ENCODE results near the gene MADCAM1. TPM values are rescaled to one million over a fixed set of nuclear protein-coding genes. Genes with fewer than 3 reads are reported as not detected.

The MADCAM1 gene
- total and polyA plus RNA-seq, 10 of the 15 experiments (the other 5 are each of a cell fraction or from before 2014, with no cell fraction given), result 0.06 to 0.32 (median 0.31) TPM; not detected in 5

GRCh38 chr19:511101-511851, 15.0 kb downstream of the MADCAM1 start (continued):
- no peak for TF ChIP-seq MEF2A (IDR thresholded peaks at IDR 0.05; ENCODE audit: insufficient read depth, low read depth, low read length)
- TF ChIP-seq SMAD1 (IDR thresholded peaks at IDR 0.05; ENCODE audit: low read depth, partially characterized antibody), result no peak
- TF ChIP-seq, protein P1, sequence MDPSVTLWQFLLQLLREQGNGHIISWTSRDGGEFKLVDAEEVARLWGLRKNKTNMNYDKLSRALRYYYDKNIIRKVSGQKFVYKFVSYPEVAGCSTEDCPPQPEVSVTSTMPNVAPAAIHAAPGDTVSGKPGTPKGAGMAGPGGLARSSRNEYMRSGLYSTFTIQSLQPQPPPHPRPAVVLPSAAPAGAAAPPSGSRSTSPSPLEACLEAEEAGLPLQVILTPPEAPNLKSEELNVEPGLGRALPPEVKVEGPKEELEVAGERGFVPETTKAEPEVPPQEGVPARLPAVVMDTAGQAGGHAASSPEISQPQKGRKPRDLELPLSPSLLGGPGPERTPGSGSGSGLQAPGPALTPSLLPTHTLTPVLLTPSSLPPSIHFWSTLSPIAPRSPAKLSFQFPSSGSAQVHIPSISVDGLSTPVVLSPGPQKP (IDR thresholded peaks at IDR 0.05; ENCODE audit: low read depth, low read length), result no peak
- TF ChIP-seq PAX5 (IDR thresholded peaks at IDR 0.05; ENCODE audit: borderline replicate concordance, low read depth, low read length), result no peak
- TF ChIP-seq FOXM1 (IDR thresholded peaks at IDR 0.05; ENCODE audit: low read depth, low read length), result no peak
- no peak for TF ChIP-seq CEBPB (IDR thresholded peaks at IDR 0.05; ENCODE audit: borderline replicate concordance in 1 of 2, low read depth in 2 of 2, low read length in 2 of 2)
- TF ChIP-seq ZNF622 (IDR thresholded peaks at IDR 0.05), result no peak
- TF ChIP-seq HSF1 (IDR thresholded peaks at IDR 0.05; ENCODE audit: low read depth, low read length), result no peak
- TF ChIP-seq, protein P2, sequence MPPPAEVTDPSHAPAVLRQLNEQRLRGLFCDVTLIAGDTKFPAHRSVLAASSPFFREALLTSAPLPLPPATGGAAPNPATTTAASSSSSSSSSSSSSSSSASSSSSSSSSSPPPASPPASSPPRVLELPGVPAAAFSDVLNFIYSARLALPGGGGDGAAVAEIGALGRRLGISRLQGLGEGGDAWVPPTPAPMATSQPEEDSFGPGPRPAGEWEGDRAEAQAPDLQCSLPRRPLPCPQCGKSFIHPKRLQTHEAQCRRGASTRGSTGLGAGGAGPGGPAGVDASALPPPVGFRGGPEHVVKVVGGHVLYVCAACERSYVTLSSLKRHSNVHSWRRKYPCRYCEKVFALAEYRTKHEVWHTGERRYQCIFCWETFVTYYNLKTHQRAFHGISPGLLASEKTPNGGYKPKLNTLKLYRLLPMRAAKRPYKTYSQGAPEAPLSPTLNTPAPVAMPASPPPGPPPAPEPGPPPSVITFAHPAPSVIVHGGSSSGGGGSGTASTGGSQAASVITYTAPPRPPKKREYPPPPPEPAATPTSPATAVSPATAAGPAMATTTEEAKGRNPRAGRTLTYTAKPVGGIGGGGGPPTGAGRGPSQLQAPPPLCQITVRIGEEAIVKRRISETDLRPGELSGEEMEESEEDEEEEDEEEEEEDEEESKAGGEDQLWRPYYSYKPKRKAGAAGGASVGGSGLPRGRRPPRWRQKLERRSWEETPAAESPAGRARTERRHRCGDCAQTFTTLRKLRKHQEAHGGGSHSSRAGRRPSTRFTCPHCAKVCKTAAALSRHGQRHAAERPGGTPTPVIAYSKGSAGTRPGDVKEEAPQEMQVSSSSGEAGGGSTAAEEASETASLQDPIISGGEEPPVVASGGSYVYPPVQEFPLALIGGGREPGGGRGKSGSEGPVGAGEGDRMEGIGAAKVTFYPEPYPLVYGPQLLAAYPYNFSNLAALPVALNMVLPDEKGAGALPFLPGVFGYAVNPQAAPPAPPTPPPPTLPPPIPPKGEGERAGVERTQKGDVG (CRISPR knock-in tag; IDR thresholded peaks at IDR 0.05), result no peak
- TF ChIP-seq, protein P3, sequence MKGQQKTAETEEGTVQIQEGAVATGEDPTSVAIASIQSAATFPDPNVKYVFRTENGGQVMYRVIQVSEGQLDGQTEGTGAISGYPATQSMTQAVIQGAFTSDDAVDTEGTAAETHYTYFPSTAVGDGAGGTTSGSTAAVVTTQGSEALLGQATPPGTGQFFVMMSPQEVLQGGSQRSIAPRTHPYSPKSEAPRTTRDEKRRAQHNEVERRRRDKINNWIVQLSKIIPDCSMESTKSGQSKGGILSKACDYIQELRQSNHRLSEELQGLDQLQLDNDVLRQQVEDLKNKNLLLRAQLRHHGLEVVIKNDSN (IDR thresholded peaks at IDR 0.05; ENCODE audit: borderline replicate concordance, extremely low read length, insufficient read depth, low read depth, low read length), result no peak
- no peak for TF ChIP-seq CEBPZ (IDR thresholded peaks at IDR 0.05; ENCODE audit: low read depth, low read length)
- TF ChIP-seq MYB (IDR thresholded peaks at IDR 0.05; ENCODE audit: borderline replicate concordance, low read depth, low read length), result no peak
- TF ChIP-seq ASH2L (IDR thresholded peaks at IDR 0.05; ENCODE audit: borderline replicate concordance, low read depth), result no peak
- TF ChIP-seq ZNF24 (IDR thresholded peaks at IDR 0.05), result no peak
- no peak for TF ChIP-seq ZBED1 (IDR thresholded peaks at IDR 0.05; ENCODE audit: borderline replicate concordance)
- 0 out of 4 replicates have a peak, but pooled peaks of 1 of the 2 experiments have one; percentile 18 for TF ChIP-seq IKZF2 (IDR thresholded peaks at IDR 0.05)
- no peak for TF ChIP-seq SMC3 (IDR thresholded peaks at IDR 0.05; ENCODE audit: borderline replicate concordance, low read length)
- TF ChIP-seq RUNX3 (IDR thresholded peaks at IDR 0.05; ENCODE audit: low read length), result no peak
- TF ChIP-seq TCF12 (IDR thresholded peaks at IDR 0.05; ENCODE audit: low read depth, low read length), result peak; percentile 98
- no peak for TF ChIP-seq FOS (IDR thresholded peaks at IDR 0.05; ENCODE audit: borderline replicate concordance, extremely low read depth, insufficient read length)
